ENCODE results near the gene ZDHHC13.

ZDHHC13 gene

GRCh38 chr11:19107125-19107524, 9.8 kb upstream of the ZDHHC13 start (continued):
- no peak for TF ChIP-seq POU6F1 (CRISPR knock-in tag; IDR thresholded peaks at IDR 0.05; ENCODE audit: borderline replicate concordance, low read depth)
- no peak for TF ChIP-seq CREB5 (CRISPR knock-in tag; IDR thresholded peaks at IDR 0.05; ENCODE audit: low read depth)

GRCh38 chr11:19110295-19110694, 6.7 kb upstream of the ZDHHC13 start:
- ATAC-seq: no peak
- TF ChIP-seq ARNTL (CRISPR knock-in tag; IDR thresholded peaks at IDR 0.05; ENCODE audit: borderline replicate concordance, low read depth): no peak
- TF ChIP-seq ZNF70 (CRISPR knock-in tag; IDR thresholded peaks at IDR 0.05): no peak
- TF ChIP-seq ZNF8 (CRISPR knock-in tag; IDR thresholded peaks at IDR 0.05): no peak
- no peak for TF ChIP-seq TSHZ2 (CRISPR knock-in tag; IDR thresholded peaks at IDR 0.05)
- no peak for TF ChIP-seq CSRNP3 (CRISPR knock-in tag; IDR thresholded peaks at IDR 0.05)
- TF ChIP-seq BACH2 (CRISPR knock-in tag; IDR thresholded peaks at IDR 0.05; ENCODE audit: borderline replicate concordance): no peak
- TF ChIP-seq ZFP30 (CRISPR knock-in tag; IDR thresholded peaks at IDR 0.05): no peak
- no peak for TF ChIP-seq CREB5 (CRISPR knock-in tag; IDR thresholded peaks at IDR 0.05; ENCODE audit: low read depth)
- TF ChIP-seq TOX (CRISPR knock-in tag; IDR thresholded peaks at IDR 0.05; ENCODE audit: borderline replicate concordance): no peak
- no peak for TF ChIP-seq ISL1 (CRISPR knock-in tag; IDR thresholded peaks at IDR 0.05)
- no peak for TF ChIP-seq ZNF565 (CRISPR knock-in tag; conservative IDR thresholded peaks at IDR 0.05; ENCODE audit: low read depth)
- no peak for TF ChIP-seq CSDC2 (CRISPR knock-in tag; IDR thresholded peaks at IDR 0.05)
- no peak for TF ChIP-seq PATZ1 (CRISPR knock-in tag; IDR thresholded peaks at IDR 0.05; ENCODE audit: borderline replicate concordance)
- no peak for TF ChIP-seq ZC3H10 (CRISPR knock-in tag; IDR thresholded peaks at IDR 0.05)
- no peak for TF ChIP-seq ESRRG (CRISPR knock-in tag; IDR thresholded peaks at IDR 0.05)
- TF ChIP-seq RARB (CRISPR knock-in tag; IDR thresholded peaks at IDR 0.05): no peak

- ATAC-seq: no peak
- TF ChIP-seq CREB5 (CRISPR knock-in tag; IDR thresholded peaks at IDR 0.05; ENCODE audit: low read depth): no peak
- no peak for TF ChIP-seq RARB (CRISPR knock-in tag; IDR thresholded peaks at IDR 0.05)
- TF ChIP-seq BACH2 (CRISPR knock-in tag; IDR thresholded peaks at IDR 0.05; ENCODE audit: borderline replicate concordance): no peak
- TF ChIP-seq TCF4 (CRISPR knock-in tag; IDR thresholded peaks at IDR 0.05; ENCODE audit: borderline replicate concordance): no peak
- TF ChIP-seq ZNF70 (CRISPR knock-in tag; IDR thresholded peaks at IDR 0.05): no peak
- TF ChIP-seq PPARA (CRISPR knock-in tag; IDR thresholded peaks at IDR 0.05; ENCODE audit: borderline replicate concordance): no peak
- TF ChIP-seq OSR1 (CRISPR knock-in tag; IDR thresholded peaks at IDR 0.05): no peak
- no peak for TF ChIP-seq ESRRG (CRISPR knock-in tag; IDR thresholded peaks at IDR 0.05)
- TF ChIP-seq ARNTL (CRISPR knock-in tag; IDR thresholded peaks at IDR 0.05; ENCODE audit: borderline replicate concordance, low read depth): no peak
Measured at GRCh38 chr11:19111809-19112208, 5.2 kb upstream of the ZDHHC13 start.
